Superior temporal gyrus (tissue), 1 donor: ENCODE measurements around the gene ZBTB7B.
A peak's percentile ranks its signal among the peaks of the same experiment; 100 is the strongest.

Experiments used
- DNase-seq: peaks from one replicate; pipeline ENCODE4 v3.0.0-alpha.2; 2016; ENCODE audit errors: extremely low spot score

The ZBTB7B gene

DNA sequence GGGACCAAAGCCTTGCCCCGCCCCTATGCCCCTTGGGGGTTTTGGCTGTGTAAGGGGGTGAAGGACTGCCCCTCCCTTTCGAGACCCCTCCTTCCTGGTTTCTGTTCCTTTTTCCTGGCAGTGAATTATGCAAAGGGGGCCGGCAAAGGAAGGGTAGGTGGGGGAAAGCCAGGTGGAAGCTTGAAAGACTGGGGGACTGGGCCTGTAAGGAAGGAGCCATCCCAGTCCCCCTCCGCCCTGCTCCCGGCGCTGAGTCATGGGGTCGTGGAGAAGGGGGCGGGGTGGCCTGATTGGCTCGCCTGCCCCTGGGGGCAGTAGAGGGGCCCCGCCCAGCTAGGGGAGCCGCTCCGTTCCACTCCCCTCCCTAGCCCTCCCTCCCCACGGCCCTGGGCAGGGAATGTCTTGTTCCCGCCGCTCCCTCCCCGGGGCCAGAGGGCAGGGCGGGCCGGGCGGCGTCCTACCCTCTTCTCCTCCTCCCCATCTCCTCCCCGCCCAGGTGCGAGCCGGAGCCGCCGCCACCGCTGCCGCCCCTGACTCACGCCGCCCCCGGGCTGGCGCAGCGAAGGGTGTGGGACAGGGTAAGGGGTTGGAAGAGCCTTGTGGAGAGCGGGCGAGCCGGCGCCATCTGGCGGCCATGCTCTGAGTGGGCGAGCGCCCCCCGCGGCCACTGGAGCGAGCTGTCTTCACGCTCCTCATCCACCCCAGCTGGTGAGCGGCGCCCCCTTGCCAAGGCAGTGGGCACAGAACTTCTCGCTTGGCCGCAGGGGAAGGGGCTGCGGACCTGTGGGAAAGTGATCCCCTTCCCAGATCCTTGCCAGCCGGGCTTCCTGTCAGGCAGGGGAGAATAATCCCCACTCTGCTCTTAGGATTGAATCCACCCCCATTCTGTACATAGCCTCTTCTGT lies 14.7 kb downstream of the ZBTB7B start:
- peak; percentile 84 for DNase-seq

GRCh38 chr1:155017946-155018316 lies 15.3 kb downstream of the ZBTB7B start:
- no peak for DNase-seq

DNA sequence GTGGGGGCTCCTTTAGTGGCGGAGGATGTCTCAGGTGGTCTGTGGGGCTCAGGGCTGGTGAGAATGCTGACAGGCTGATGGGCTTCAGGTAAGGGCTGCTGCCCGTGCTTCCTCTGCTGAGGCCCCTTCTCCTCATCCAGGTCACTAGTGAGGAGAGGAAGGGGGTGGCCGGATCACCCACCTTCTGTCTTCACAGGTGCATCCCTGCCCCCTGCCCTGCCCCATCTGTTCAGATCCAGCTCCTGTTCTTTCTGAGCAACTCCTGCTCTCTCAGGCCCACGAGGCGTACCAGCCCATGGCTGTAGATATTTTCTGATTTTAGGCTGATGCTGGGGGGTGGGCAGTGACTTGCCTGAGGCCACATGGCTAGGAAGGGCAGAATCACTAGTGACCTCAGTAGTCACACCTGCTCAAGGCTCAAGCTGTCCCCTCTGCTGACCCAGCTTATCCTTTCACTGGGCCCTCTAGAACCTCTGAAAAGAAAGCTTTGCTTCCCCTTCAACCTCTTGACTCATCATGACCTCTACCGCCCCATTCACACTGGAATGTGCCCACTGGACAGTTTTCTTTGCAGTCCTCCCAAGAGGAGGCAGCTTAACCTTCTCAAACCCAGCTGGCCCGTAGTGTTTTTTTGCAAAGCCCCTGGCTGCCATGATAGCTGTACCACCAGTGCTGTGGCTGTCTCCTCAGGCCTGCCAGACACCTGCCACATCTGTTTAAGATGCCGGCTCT lies 16.2 kb downstream of the ZBTB7B start:
- no peak for DNase-seq

GRCh38 chr1:155019377-155020245 lies 17.0 kb downstream of the ZBTB7B start:
- no peak for DNase-seq

GRCh38 chr1:155022136-155022926 lies 19.7 kb downstream of the ZBTB7B start:
- DNase-seq, result no peak

DNA sequence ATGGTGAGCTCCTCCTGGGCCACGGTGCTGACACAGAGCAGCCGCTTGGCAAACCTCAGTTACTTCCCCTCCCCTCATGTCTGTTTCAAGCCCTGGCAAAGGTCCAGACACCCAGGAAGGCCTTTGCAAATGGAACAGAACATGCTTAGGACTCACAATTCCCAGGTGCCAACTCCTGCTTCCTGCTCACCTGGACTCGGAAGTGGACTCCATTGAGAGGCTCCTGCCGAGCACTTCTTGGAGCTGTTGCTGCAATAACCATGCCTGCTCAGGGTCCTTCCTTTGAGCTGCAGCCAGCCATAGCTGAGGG lies 20.3 kb downstream of the ZBTB7B start:
- no peak for DNase-seq

DNA sequence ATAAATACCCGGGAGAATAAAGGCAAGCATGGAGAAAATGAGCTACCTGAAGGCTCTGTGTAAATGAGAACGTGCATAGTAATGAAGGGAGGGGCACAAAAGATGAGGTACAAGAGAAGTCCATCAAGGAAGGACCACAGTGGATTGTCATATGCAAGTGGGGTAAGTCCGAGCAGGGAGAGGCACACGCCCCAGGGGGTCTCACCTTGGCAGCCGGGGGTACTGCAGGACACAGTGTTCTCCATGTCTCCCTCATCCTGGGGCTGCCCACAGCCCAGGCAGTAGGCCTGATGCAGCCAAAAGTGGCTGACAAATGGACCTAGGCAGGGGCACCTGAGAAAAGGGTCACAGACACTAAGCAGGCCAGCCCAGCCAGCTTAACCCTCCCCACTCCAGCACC lies 21.0 kb downstream of the ZBTB7B start:
- no peak for DNase-seq

DNA sequence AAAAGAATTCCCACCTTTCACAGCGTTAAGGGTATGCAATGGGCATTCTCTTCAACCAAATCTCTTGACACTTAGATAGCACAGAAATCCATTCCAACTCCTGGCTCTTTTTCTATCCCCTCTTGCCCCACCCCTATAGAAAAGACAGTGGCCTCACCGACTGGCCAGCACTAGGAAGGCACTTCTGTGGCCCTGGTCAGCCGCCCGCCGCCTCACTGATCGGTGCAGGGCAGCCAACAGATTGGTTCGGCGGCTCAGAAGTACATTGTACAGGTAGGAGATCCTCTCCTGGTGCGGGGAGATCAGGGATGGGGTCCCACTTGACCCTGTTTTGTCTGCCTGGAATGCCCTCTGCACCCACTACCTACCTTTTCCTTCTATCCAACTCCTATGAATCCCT lies 21.7 kb downstream of the ZBTB7B start:
- DNase-seq, result no peak

- no peak for DNase-seq
Observed at GRCh38 chr1:155026154-155026553, 23.6 kb downstream of the ZBTB7B start.

DNA sequence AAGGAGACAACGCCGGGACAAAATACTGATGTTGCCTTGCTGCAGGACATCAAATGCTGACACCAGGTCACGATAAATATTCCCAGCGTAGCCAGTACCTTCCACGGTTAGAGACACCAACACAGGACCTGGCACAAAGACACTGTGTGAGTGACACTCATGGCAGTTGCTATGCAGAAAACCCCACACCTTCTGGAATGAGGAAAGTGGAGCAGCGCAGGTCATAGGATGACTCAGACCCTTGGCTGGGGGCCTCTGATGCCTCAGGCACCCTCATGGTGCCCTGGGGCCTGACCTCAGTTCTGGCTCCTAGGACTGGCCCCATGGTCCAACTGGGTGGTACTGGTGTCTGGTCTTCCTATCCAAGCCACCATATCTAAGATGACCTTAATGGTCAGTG lies 24.0 kb downstream of the ZBTB7B start:
- no peak for DNase-seq

- no peak for DNase-seq
Observed at GRCh38 chr1:155029513-155030242, 27.1 kb downstream of the ZBTB7B start.

DNA sequence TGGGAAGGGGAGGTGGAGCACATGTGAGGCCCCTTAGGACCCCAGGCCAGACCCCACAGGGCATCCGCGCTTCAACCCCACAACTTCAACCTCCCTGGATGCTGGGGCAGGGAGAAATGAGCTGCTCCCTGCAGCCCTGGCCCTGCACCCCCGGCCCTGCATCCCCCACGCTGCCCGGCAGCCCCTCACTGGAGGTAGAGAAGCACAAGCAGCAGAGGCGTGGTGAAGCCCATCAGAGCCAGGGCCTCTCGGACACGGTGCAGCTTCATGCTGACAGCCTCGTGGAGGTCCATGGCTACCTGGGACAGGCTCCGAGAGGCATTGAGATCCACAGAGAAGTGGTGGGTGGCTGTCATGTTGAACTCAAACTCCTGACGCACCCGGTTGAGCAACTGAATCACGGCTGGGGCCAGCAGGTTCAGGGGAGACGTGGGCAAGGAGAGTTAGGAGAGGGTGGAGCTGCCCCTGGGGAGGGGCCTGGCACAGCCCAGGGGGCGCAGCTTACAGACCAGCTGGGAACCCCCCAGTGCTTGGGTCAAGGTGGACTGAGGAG lies 27.7 kb downstream of the ZBTB7B start:
- DNase-seq, result no peak

- no peak for DNase-seq
Observed at GRCh38 chr1:155030899-155031298, 28.3 kb downstream of the ZBTB7B start.

- no peak for DNase-seq
Observed at GRCh38 chr1:155032886-155033285, 30.3 kb downstream of the ZBTB7B start.

DNA sequence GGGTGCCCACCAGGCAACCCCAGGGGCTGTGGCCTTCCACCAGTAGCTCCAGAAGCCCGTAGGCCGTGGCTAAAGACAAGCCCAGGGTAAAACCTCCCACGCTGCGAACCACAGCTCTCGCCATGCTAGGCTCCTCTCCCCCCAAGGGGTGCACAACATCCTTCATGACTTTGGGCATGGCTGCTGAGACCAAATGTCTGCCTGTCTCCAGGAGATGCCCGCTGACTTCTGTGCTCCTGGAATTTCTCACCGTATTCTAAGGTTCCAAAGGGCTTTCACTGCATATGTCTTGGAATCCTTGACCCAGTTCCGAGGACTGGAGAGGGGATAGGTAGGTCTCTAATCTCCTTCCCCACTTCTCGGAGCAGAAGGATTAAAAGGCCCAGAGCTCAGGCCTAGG lies 30.9 kb downstream of the ZBTB7B start, which contains the start of the genes DCST1 and DCST2:
Gene DCST1, plus strand, starts transcription at position 301 of the 400 bp plus-strand sequence. CDS start 213 bp downstream, outside the sequence.
Gene DCST2, minus strand, starts transcription at position 258 of the 400 bp plus-strand sequence. Its CDS starts 80 bp downstream, at position 178.
- DNase-seq, result no peak

GRCh38 chr1:155034318-155035208 lies 32.0 kb downstream of the ZBTB7B start:
- DNase-seq, result no peak

DNA sequence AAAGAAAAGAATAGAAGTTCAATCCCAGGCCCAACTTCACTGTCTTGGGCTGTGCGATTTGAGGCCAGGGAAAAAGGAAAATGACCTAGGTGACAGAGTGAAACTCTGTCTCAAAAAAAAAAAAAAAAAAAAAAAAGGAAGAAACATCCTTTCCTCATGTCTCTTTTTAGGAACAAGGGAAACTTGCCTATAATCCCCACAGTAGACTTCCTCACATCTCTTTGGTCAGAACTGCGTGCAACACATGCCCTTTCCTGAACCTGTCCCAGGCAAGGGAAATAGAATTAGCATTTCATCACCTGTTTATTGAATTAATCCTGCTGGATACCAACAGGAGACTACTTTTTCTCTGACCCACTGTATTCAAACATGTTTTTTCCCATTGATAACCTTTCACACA lies 33.3 kb downstream of the ZBTB7B start:
- no peak for DNase-seq

DNA sequence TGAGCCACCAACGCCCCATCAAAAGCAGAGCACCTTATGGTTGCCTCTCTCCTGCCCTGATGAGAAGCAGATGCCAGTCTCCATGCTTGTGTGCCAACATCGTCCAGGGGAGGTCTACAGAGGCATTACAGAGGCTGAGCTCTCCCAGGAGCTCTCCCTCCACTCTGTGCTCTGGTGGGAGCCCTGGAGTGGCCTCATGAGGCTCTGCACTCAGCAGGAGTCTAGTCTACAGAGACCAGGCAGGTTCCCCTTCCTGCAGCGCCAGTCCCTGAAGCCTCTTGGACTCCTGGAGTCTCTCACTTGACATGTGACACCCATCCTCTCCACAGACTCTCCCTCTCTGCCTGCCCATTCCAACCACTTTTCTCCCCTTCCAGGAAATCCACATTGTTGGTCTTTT lies 34.4 kb downstream of the ZBTB7B start:
- no peak for DNase-seq

DNA sequence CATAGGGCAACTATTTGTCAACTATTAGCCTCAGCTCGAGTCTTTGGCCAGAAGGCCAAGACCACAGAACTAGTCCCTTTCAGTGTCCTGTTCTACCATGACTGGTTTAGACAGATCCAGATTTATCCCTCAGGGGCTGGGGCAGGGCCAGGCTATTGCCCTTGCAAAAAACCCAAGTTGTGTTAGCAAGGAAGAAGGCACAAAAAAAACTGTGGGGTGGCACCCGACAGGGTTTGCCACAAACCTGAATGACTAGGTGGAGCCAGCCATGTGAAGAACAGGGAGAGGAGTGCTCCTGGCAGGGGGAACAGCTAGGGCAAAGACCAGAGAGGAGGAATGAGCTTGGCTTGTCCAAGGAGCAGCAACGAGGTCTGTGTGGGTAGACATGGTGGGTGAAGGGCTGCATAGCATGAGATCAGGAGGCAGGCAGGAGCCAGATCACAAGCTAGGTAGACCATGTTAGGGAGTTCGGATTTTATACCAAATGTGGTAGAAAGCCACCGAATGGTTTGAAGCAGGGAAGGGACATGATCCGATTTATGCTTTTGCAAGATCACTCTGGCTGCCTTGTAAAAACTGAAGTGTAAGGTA lies 35.3 kb downstream of the ZBTB7B start:
- no peak for DNase-seq
